OCI-LY7 (cell line): ENCODE data around the gene BACE1.

ENCODE experiments used
- EZH2phosphoT487 ChIP-seq: fragments of 200-600 bp; sonication (generic); IDR thresholded peaks from 2 replicates; pipeline ENCODE4 v1.6.1; 2018; ENCODE audit warnings: low read depth, borderline replicate concordance, mild to moderate bottlenecking, mixed run types, antibody characterized with exemption, low read length, moderate library complexity, mixed read lengths
- TF ChIP-seq, protein P1 (sequence below): fragments of 200-600 bp; sonication (generic); conservative IDR thresholded peaks from 2 replicates; pipeline ENCODE4 v1.5.1; 2014; ENCODE audit warnings: mild to moderate bottlenecking, antibody characterized with exemption, low read length, moderate library complexity, mixed read lengths

DNA sequence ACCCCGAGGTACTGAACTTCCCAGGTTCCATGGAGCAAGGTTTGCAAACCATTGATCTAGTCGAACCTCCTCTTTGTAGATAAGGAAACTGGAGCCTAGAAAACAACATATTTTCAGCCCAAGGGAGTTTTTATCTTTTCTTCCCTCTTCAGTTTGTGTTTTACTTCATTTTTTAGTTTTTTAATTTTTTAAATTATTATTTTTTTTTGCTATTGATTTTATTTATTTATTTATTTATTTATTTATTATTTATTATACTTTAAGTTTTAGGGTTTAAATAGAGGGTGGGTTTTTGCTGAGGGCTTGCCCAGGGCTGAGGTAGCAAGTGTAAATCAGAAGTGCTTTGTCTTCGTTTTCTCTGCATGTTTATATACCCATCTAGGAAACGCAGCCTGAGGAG, 38.5 kb upstream of the BACE1 start:
- TF ChIP-seq, protein P1, sequence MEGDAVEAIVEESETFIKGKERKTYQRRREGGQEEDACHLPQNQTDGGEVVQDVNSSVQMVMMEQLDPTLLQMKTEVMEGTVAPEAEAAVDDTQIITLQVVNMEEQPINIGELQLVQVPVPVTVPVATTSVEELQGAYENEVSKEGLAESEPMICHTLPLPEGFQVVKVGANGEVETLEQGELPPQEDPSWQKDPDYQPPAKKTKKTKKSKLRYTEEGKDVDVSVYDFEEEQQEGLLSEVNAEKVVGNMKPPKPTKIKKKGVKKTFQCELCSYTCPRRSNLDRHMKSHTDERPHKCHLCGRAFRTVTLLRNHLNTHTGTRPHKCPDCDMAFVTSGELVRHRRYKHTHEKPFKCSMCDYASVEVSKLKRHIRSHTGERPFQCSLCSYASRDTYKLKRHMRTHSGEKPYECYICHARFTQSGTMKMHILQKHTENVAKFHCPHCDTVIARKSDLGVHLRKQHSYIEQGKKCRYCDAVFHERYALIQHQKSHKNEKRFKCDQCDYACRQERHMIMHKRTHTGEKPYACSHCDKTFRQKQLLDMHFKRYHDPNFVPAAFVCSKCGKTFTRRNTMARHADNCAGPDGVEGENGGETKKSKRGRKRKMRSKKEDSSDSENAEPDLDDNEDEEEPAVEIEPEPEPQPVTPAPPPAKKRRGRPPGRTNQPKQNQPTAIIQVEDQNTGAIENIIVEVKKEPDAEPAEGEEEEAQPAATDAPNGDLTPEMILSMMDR: no peak
- TF ChIP-seq EZH2phosphoT487: no peak
